Esophagus muscularis mucosa (tissue), 3 donors: ENCODE results near the gene MRFAP1L1.

ENCODE experiments used
- CTCF ChIP-seq, 3 experiments: fragments of 200-600 bp in 2 of 3; fragments of 450-650 bp in 1 of 3; sonication (generic) in 2 of 3; IDR thresholded peaks; one replicate each; pipeline ENCODE4 v1.5.1; 2017 to 2019; ENCODE audit warnings: antibody characterized with exemption in 3 of 3, mild to moderate bottlenecking in 2 of 3, moderate library complexity in 1 of 3
- POLR2A ChIP-seq: fragments of 450-650 bp; IDR thresholded peaks from one replicate; pipeline ENCODE4 v1.6.1; 2017; ENCODE audit warnings: antibody characterized with exemption, moderate library complexity, mild to moderate bottlenecking, low read depth
- POLR2AphosphoS5 ChIP-seq, 2 donors: sonication (generic); formaldehyde crosslinking; IDR thresholded peaks; one replicate each; pipeline ENCODE4 v1.6.1; 2017; ENCODE audit warnings: antibody characterized with exemption in 2 of 2

GRCh38 chr4:6731780-6732179, 22.1 kb upstream of the MRFAP1L1 start:
- TF ChIP-seq CTCF (IDR thresholded peaks at IDR 0.05) (no peak), POLR2A (no peak), POLR2AphosphoS5 (IDR thresholded peaks at IDR 0.05) (no peak)
